ENCODE results near the gene WNT2B. TPM values are rescaled to one million over a fixed set of nuclear protein-coding genes. Genes with fewer than 3 reads are reported as not detected.

The WNT2B gene
- total RNA-seq, 1 experiment from 2014 or later = not detected

GRCh38 chr1:112575154-112575804 lies 66.5 kb downstream of the WNT2B start:
- Histone ChIP-seq H3K4me3 (ENCODE audit: low read length) (no peak overlapping the region), H3K4me1 (ENCODE audit: low read length) (no peaks in the 10 kb centered on the region), H3K36me3 (ENCODE audit: insufficient read depth, low read length) (no peaks in the 10 kb centered on the region), H3K79me2 (ENCODE audit: low read length) (no peaks in the 10 kb centered on the region), H3K9me3 (ENCODE audit: low read length) (no peaks in the 10 kb centered on the region), H4K20me1 (ENCODE audit: insufficient read depth, low read depth, low read length) (no peaks in the 10 kb centered on the region), H3K4me2 (ENCODE audit: low read depth, low read length, poor library complexity, severe bottlenecking) (no peak overlapping the region), H3K27ac (ENCODE audit: low read length) (no peak overlapping the region), H3K9me2 (replicated peaks; ENCODE audit: insufficient read depth, low read length) (no peaks in the 10 kb centered on the region), H3K9ac (ENCODE audit: low read length) (no peak overlapping the region), H3K27me3 (ENCODE audit: low read length) (no peaks in the 10 kb centered on the region), H2AFZ (ENCODE audit: low read length) (no peak overlapping the region)
- DNase-seq = no peak

GRCh38 chr1:112576240-112576639 lies 67.5 kb downstream of the WNT2B start:
- H3K36me3 ChIP-seq (ENCODE audit: insufficient read depth, low read length) = no peaks in the 10 kb centered on the region
- H3K79me2 ChIP-seq (ENCODE audit: low read length) = no peaks in the 10 kb centered on the region
- no peak overlapping the region for H2AFZ ChIP-seq (ENCODE audit: low read length)
- no peak for DNase-seq
- H3K9me3 ChIP-seq (ENCODE audit: low read length) = no peaks in the 10 kb centered on the region
- H3K4me3 ChIP-seq (ENCODE audit: low read length) = no peak overlapping the region
- no peaks in the 10 kb centered on the region for H4K20me1 ChIP-seq (ENCODE audit: insufficient read depth, low read depth, low read length)
- H3K9me2 ChIP-seq (replicated peaks; ENCODE audit: insufficient read depth, low read length) = no peaks in the 10 kb centered on the region
- no peaks in the 10 kb centered on the region for H3K27me3 ChIP-seq (ENCODE audit: low read length)
- H3K4me1 ChIP-seq (ENCODE audit: low read length) = no peaks in the 10 kb centered on the region
- H3K27ac ChIP-seq (ENCODE audit: low read length) = no peak overlapping the region
- no peak overlapping the region for H3K4me2 ChIP-seq (ENCODE audit: low read depth, low read length, poor library complexity, severe bottlenecking)
- no peak overlapping the region for H3K9ac ChIP-seq (ENCODE audit: low read length)

Other genes with a start within 250 kb of the WNT2B start
- gene CTTNBP2NL, start 112.8 kb upstream of the WNT2B start, total RNA-seq (2014; rRNA removed; shearing (Covaris generic); ENCODE audit: low replicate concordance) = not detected in 2 replicates
- 14.4 and 16.5 TPM in 2 replicates for gene ST7L, start 110.2 kb downstream of the WNT2B start, total RNA-seq (2014; rRNA removed; shearing (Covaris generic); ENCODE audit: low replicate concordance)
- 155 and 225 TPM in 2 replicates for gene CAPZA1, start 110.9 kb downstream of the WNT2B start, total RNA-seq (2014; rRNA removed; shearing (Covaris generic); ENCODE audit: low replicate concordance)
- 7.7 and 13.8 TPM in 2 replicates for gene MOV10, start 165.7 kb downstream of the WNT2B start, total RNA-seq (2014; rRNA removed; shearing (Covaris generic); ENCODE audit: low replicate concordance)
- 16.5 and 38.6 TPM in 2 replicates for gene RHOC, start 198.2 kb downstream of the WNT2B start, total RNA-seq (2014; rRNA removed; shearing (Covaris generic); ENCODE audit: low replicate concordance)
- gene PPM1J, start 206.4 kb downstream of the WNT2B start, total RNA-seq (2014; rRNA removed; shearing (Covaris generic); ENCODE audit: low replicate concordance) = not detected in 2 replicates

Measured in Karpas-422 (cell line).